K562 (cell line): ENCODE measurements around the gene MARK3. TPM values are rescaled to one million over a fixed set of nuclear protein-coding genes. Genes with fewer than 3 reads are reported as not detected.

Source experiments
- ATAC-seq: fragments of 200-7000 bp; cut with Tn5 transposase; 3 replicates; pipeline ENCODE4 v1.9.1; 2020; ENCODE audit warnings: moderate library complexity
- BruUV-seq: library from RNA; stranded (reverse); fragments of 400-500 nt; replicated peaks from 2 replicates; lab custom pipeline; 2021; lab: Mats Ljungman, UMichigan
- CTCF ChIA-PET: fragments of 300-600 bp; formaldehyde crosslinking; extraction: SDS; loops from one replicate; lab custom pipeline; 2021; ENCODE audit warnings: low intra/inter-chr PET ratio; lab: Yijun Ruan, JAX
- POLR2A ChIA-PET: fragments of 300-600, 350-650 bp; sonication (Branson Sonifier 250); formaldehyde crosslinking; extraction: SDS; loops from one replicate; lab custom pipeline; 2021; ENCODE audit warnings: antibody characterized with exemption, inconsistent platforms; lab: Yijun Ruan, JAX
- DNase-seq, 4 experiments: peaks; one replicate each; pipeline versions ENCODE4 v3.0.0 to v3.0.0-alpha.2; 2011 to 2018; ENCODE audit warnings: low spot score in 3 of 4, mixed read lengths in 3 of 4; ENCODE audit errors: extremely low read depth in 1 of 4
- FAIRE-seq: peaks from 2 replicates; lab custom pipeline; 2011; peaks lifted over from hg19 to GRCh38; lab: Jason Lieb, UNC
- H2AFZ ChIP-seq: 2 replicates; pipeline ENCODE4 v1.6.0; 2011; ENCODE audit warnings: low read depth, low read length, control low read depth, inconsistent platforms
- H3K27ac ChIP-seq: fragments of 200-600 bp; 3 replicates; pipeline ENCODE4 v1.8.0; 2011; ENCODE audit warnings: low read depth, mild to moderate bottlenecking, control low read depth, inconsistent platforms, low read length, moderate library complexity, mixed read lengths; ENCODE audit errors: extremely low read depth
- H3K27me3 ChIP-seq, 2 experiments: fragments of 300-600 bp in 1 of 2; 2 replicates in 1 of 2; 3 replicates in 1 of 2; pipeline versions ENCODE4 v1.6.0 to v1.8.0; 2011; ENCODE audit warnings: inconsistent platforms in 2 of 2, low read length in 2 of 2, mild to moderate bottlenecking in 1 of 2, mixed read lengths in 1 of 2, moderate library complexity in 1 of 2; ENCODE audit not compliant: control insufficient read depth in 2 of 2, insufficient read depth in 2 of 2
- H3K36me3 ChIP-seq: fragments of 300-600 bp; 3 replicates; pipeline ENCODE4 v1.8.0; 2011; ENCODE audit warnings: mild to moderate bottlenecking, low read length, inconsistent platforms; ENCODE audit not compliant: control insufficient read depth, insufficient read depth
- H3K4me1 ChIP-seq, 2 experiments: fragments of 200-600 bp in 1 of 2; replicated peaks in 1 of 2; 2 replicates in 1 of 2; 3 replicates in 1 of 2; pipeline versions ENCODE4 v1.5.1 to v1.8.0; 2011; ENCODE audit warnings: inconsistent platforms in 2 of 2, low read length in 2 of 2, mild to moderate bottlenecking in 1 of 2, mixed read lengths in 1 of 2, moderate library complexity in 1 of 2; ENCODE audit not compliant: control insufficient read depth in 2 of 2, insufficient read depth in 2 of 2
- H3K4me2 ChIP-seq: 2 replicates; pipeline ENCODE4 v1.6.1; 2011; ENCODE audit warnings: low read length, control low read depth, inconsistent platforms, mixed read lengths; ENCODE audit not compliant: insufficient read depth
- H3K4me3 ChIP-seq: fragments of 200-600 bp; sonication (generic), shearing (Covaris generic); 2 replicates; pipeline ENCODE4 v1.5.1; 2016; ENCODE audit warnings: control low read depth, inconsistent platforms
- H3K79me2 ChIP-seq: fragments of 200-600 bp; 3 replicates; pipeline ENCODE4 v1.8.0; 2011; ENCODE audit warnings: low read length, inconsistent platforms; ENCODE audit not compliant: control insufficient read depth, insufficient read depth
- H3K9ac ChIP-seq, 2 experiments: 2 replicates each; pipeline versions ENCODE4 v1.6.0 to v1.6.1; 2011; ENCODE audit warnings: low read depth in 2 of 2, low read length in 2 of 2, control low read depth in 1 of 2, inconsistent platforms in 1 of 2, mild to moderate bottlenecking in 1 of 2, mixed read lengths in 1 of 2; ENCODE audit not compliant: insufficient read depth in 1 of 2
- H3K9me1 ChIP-seq: one replicate; pipeline ENCODE4 v1.6.0; 2011; ENCODE audit warnings: inconsistent platforms, mild to moderate bottlenecking, low read length, moderate library complexity; ENCODE audit not compliant: control insufficient read depth, insufficient read depth
- H3K9me3 ChIP-seq: replicated peaks from 2 replicates; pipeline ENCODE4 v1.5.1; 2011; ENCODE audit warnings: low read depth, low read length, inconsistent platforms; ENCODE audit not compliant: control insufficient read depth, insufficient read depth
- H4K20me1 ChIP-seq: replicated peaks from 2 replicates; pipeline ENCODE4 v1.6.1; 2011; ENCODE audit warnings: low read length, inconsistent platforms, mixed read lengths; ENCODE audit not compliant: control insufficient read depth, insufficient read depth
- ASH1L ChIP-seq: fragments of 450-650 bp; IDR thresholded peaks from 2 replicates; pipeline ENCODE4 v1.6.1; 2018; ENCODE audit warnings: borderline replicate concordance, mild to moderate bottlenecking, low read depth; ENCODE audit not compliant: partially characterized antibody
- CSDE1 ChIP-seq, 2 experiments: fragments of 450-650 bp; IDR thresholded peaks; 2 replicates each; pipeline ENCODE4 v1.6.1; 2016; ENCODE audit warnings: mild to moderate bottlenecking in 1 of 2
- DDX20 ChIP-seq: fragments of 450-650 bp; IDR thresholded peaks from 2 replicates; pipeline ENCODE4 v1.6.1; 2016; ENCODE audit warnings: missing genetic modification characterization, low read depth, mild to moderate bottlenecking, missing compliant biosample characterization, moderate library complexity
- ETS2 ChIP-seq: IDR thresholded peaks from 2 replicates; pipeline ENCODE4 v1.6.1; 2016; ENCODE audit warnings: borderline replicate concordance, missing genetic modification characterization, mild to moderate bottlenecking, moderate library complexity, missing compliant biosample characterization; ENCODE audit not compliant: poor library complexity, severe bottlenecking
- HCFC1 ChIP-seq: IDR thresholded peaks from 2 replicates; pipeline ENCODE4 v1.6.1; 2012; ENCODE audit warnings: low read depth, low read length, improper control_type of control experiment
- HNRNPUL1 ChIP-seq: fragments of 200-400 bp; formaldehyde crosslinking; IDR thresholded peaks from 2 replicates; pipeline ENCODE4 v1.6.1; 2017; ENCODE audit warnings: low read length
- KDM1A ChIP-seq, 2 experiments: fragments of 450-650 bp; IDR thresholded peaks; 2 replicates each; pipeline ENCODE4 v1.6.1; 2016; ENCODE audit warnings: mild to moderate bottlenecking in 2 of 2
- MAFK ChIP-seq: IDR thresholded peaks from 2 replicates; pipeline ENCODE4 v1.6.1; 2011; ENCODE audit warnings: low read length, improper control_type of control experiment
- MTA3 ChIP-seq: fragments of 450-650 bp; formaldehyde crosslinking; IDR thresholded peaks from 2 replicates; pipeline ENCODE4 v1.6.1; 2017; ENCODE audit warnings: mild to moderate bottlenecking, borderline replicate concordance
- RAD51 ChIP-seq: fragments of 450-650 bp; IDR thresholded peaks from 2 replicates; pipeline ENCODE4 v1.7.1; 2016; ENCODE audit warnings: low read depth, mild to moderate bottlenecking, borderline replicate concordance
- RNF2 ChIP-seq: sonication (generic); IDR thresholded peaks from 2 replicates; pipeline ENCODE4 v1.6.1; 2016
- SRSF3 ChIP-seq: fragments of 200-400 bp; formaldehyde crosslinking; IDR thresholded peaks from 2 replicates; pipeline ENCODE4 v1.6.1; 2016; ENCODE audit warnings: mild to moderate bottlenecking, low read length, moderate library complexity; ENCODE audit not compliant: insufficient read depth
- STAT5A ChIP-seq: IDR thresholded peaks from 2 replicates; pipeline ENCODE4 v1.6.1; 2012; ENCODE audit warnings: low read length, inconsistent platforms, borderline replicate concordance
- TRIM24 ChIP-seq, 2 experiments: fragments of 450-650 bp; IDR thresholded peaks; 2 replicates each; pipeline ENCODE4 v1.6.1; 2016
- ZNF57 ChIP-seq: fragments of 450-650 bp; formaldehyde crosslinking; IDR thresholded peaks from 2 replicates; pipeline ENCODE4 v1.4.0; 2020; ENCODE audit warnings: mild to moderate bottlenecking, moderate library complexity
- ZNF589 ChIP-seq: fragments of 200-800 bp; sonication (Bioruptor generic); IDR thresholded peaks from 2 replicates; pipeline ENCODE4 v1.6.1; 2016; ENCODE audit warnings: low read depth, missing genetic modification characterization, missing compliant biosample characterization
- WGBS: fragments of 100-300 bp; shearing (Covaris generic); methylation state at CpG from one replicate; pipeline ENCODE4 v1.1.6; 2016; ENCODE audit warnings: low coverage, mixed read lengths; ENCODE audit not compliant: insufficient coverage; ENCODE audit errors: missing lambda C conversion rate; 5-methylcytosine and 5-hydroxymethylcytosine counted together
- in situ Hi-C: fragments of 300-500 bp; cut with MboI; formaldehyde crosslinking; loops from 4 replicates; pipeline ENCODE4 v1.15.0; 2018; ENCODE audit warnings: inconsistent platforms, mixed read lengths
- intact Hi-C: fragments of 100-400 bp; cut with micrococcal nuclease; formaldehyde crosslinking; loops from 2 replicates; pipeline ENCODE4 v1.14.2; 2022
- polyA plus RNA-seq, 8 experiments: library from polyadenylated mRNA; depleted of rRNA in 4 of 8; stranded (reverse) in 5 of 8; unstranded in 3 of 8; fragments of >200 nt; fragmentation: Nextera tagmentation in 2 of 8; fragmentation: Illumina TruSeq in 1 of 8; extraction: Ambion mirVana in 2 of 8; extraction: Trizol in 1 of 8; gene quantifications; 2 replicates each; pipeline versions ENCODE4 v1.2.1 to v1.2.3, GENCODE V29; 2011 to 2014; ENCODE audit warnings: inconsistent platforms in 1 of 8, missing spikeins in 1 of 8
- total RNA-seq, 7 experiments: library from RNA; depleted of rRNA in 6 of 7; stranded (reverse); fragments of >200 nt in 6 of 7; fragmentation: Illumina TruSeq in 2 of 7; extraction: Trizol in 2 of 7; gene quantifications; 2 replicates each; pipeline versions ENCODE4 v1.2.1 to v1.2.3, GENCODE V29; 2011 to 2021; ENCODE audit warnings: low replicate concordance in 1 of 7
- TF ChIP-seq, protein P1 (sequence below), 2 experiments: fragments of 450-650 bp; IDR thresholded peaks; 2 replicates each; pipeline ENCODE4 v1.6.1; 2016
- TF ChIP-seq, protein P2 (sequence below): IDR thresholded peaks from 2 replicates; pipeline ENCODE4 v1.6.1; 2016; ENCODE audit warnings: missing genetic modification characterization, missing compliant biosample characterization
- TF ChIP-seq, protein P3 (sequence below): sonication (generic); formaldehyde crosslinking; IDR thresholded peaks from 2 replicates; pipeline ENCODE4 v1.8.0; 2022; ENCODE audit warnings: missing genetic modification reagents, mild to moderate bottlenecking, moderate library complexity, borderline replicate concordance

MARK3 gene
- total and polyA plus RNA-seq, 9 of the 15 experiments (the other 6 are each of a cell fraction or from before 2014, with no cell fraction given): 10.1 to 68.7 (median 56.3) TPM

DNA sequence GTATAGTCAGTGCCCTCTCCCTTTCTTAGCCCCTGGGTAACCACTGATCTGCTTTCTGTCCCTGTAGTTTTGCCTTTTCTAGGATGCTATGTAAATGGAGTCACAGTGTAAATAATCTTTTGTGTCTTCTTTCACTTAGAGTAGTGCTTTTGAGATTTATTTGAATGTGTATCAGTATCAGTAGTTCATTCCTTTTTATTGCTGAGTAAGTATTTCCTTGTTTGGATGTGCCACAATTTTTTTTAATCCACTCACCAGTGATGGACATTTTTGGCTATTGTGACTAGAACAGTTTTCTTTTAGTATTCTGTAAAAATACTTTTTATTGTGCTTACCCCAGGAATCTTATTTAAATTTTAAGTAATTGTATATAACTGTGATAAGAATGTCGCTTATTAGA lies 3.4 kb downstream of the MARK3 start (continued):
- TF ChIP-seq, protein P1, sequence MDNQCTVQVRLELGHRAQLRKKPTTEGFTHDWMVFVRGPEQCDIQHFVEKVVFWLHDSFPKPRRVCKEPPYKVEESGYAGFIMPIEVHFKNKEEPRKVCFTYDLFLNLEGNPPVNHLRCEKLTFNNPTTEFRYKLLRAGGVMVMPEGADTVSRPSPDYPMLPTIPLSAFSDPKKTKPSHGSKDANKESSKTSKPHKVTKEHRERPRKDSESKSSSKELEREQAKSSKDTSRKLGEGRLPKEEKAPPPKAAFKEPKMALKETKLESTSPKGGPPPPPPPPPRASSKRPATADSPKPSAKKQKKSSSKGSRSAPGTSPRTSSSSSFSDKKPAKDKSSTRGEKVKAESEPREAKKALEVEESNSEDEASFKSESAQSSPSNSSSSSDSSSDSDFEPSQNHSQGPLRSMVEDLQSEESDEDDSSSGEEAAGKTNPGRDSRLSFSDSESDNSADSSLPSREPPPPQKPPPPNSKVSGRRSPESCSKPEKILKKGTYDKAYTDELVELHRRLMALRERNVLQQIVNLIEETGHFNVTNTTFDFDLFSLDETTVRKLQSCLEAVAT (IDR thresholded peaks at IDR 0.05): no peak
- no peak for TF ChIP-seq MTA3
- TF ChIP-seq MAFK: peak; percentile 75
- TF ChIP-seq STAT5A: no peak
- TF ChIP-seq, all 486 proteins: peak for 5

DNA sequence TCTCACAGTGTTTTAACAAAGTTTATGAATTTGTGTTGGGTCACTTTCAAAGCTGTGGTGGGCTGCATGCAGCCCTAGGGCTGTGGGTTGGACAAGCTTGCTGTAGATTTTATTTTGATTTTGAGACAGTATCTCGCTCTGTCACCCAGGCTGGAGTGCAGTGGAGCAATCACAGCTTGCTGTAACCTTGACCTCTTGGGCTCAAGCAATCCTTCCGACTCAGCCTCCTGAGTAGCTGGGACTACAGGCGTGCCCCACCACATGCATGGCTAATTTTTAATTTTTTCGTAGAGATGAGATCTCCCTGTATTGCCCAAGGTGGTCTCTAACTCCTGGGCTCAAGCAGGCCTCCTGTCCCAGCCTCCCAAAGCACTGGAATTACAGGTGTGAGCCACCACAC lies 5.4 kb downstream of the MARK3 start:
- ATAC-seq (no peak), DNase-seq (no peak), FAIRE-seq (no peak)
- peaks cover 16 to 20% of the 10 kb centered on the region in 2 experiments for H3K4me1 ChIP-seq
- H3K9me3 ChIP-seq: no peaks in the 10 kb centered on the region; the same call in 1 of the 2 replicates
- no peak overlapping the region for H3K27ac ChIP-seq
- no peak overlapping the region for H3K4me2 ChIP-seq
- intact Hi-C loops: loop anchor here (2.0 to 10.0 kb wide), 4 partner anchors 37 to 134 kb away; partner anchors contain the start of genes CKB and TRMT61A
- no peaks in the 10 kb centered on the region for H3K9me1 ChIP-seq
- H3K9ac ChIP-seq: no peak overlapping the region
- no peak overlapping the region for H3K4me3 ChIP-seq
- ChIA-PET POLR2A (interaction anchor here (1.0 to 2.1 kb wide), 6 partner anchors 10 to 55 kb away, joined by 3 to 19 read pairs (median 6); no protein-coding TSS in a partner anchor), CTCF (no interaction called here)
- H2AFZ ChIP-seq: no peak overlapping the region
- no peaks in the 10 kb centered on the region for H3K27me3 ChIP-seq
- H3K79me2 ChIP-seq: peaks cover 94% of the 10 kb centered on the region
- 61% methylated on average over 4 of the region's 4 CpGs for WGBS
- BruUV-seq: no TSS peak
- in situ Hi-C loops: no loop called here
- peaks cover 8% of the 10 kb centered on the region; the same call in 2 of the 3 replicates for H3K36me3 ChIP-seq
- H4K20me1 ChIP-seq: peaks cover 15% of the 10 kb centered on the region
- TF ChIP-seq HCFC1 (no peak), ETS2 (no peak), ASH1L (no peak), SRSF3 (no peak), TRIM24 (IDR thresholded peaks at IDR 0.05) (no peak), ZNF589 (CRISPR knock-in tag) (no peak), RAD51 (no peak), KDM1A (IDR thresholded peaks at IDR 0.05) (peak; percentile 72 to 75), RNF2 (no peak), CSDE1 (IDR thresholded peaks at IDR 0.05) (no peak), ZNF57 (no peak), HNRNPUL1 (no peak), DDX20 (tag) (no peak)
- TF ChIP-seq, protein P2, sequence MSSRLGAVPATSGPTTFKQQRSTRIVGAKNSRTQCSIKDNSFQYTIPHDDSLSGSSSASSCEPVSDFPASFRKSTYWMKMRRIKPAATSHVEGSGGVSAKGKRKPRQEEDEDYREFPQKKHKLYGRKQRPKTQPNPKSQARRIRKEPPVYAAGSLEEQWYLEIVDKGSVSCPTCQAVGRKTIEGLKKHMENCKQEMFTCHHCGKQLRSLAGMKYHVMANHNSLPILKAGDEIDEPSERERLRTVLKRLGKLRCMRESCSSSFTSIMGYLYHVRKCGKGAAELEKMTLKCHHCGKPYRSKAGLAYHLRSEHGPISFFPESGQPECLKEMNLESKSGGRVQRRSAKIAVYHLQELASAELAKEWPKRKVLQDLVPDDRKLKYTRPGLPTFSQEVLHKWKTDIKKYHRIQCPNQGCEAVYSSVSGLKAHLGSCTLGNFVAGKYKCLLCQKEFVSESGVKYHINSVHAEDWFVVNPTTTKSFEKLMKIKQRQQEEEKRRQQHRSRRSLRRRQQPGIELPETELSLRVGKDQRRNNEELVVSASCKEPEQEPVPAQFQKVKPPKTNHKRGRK (tag): no peak
- TF ChIP-seq, protein P3, sequence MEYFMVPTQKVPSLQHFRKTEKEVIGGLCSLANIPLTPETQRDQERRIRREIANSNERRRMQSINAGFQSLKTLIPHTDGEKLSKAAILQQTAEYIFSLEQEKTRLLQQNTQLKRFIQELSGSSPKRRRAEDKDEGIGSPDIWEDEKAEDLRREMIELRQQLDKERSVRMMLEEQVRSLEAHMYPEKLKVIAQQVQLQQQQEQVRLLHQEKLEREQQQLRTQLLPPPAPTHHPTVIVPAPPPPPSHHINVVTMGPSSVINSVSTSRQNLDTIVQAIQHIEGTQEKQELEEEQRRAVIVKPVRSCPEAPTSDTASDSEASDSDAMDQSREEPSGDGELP (CRISPR knock-in tag): no peak
